Measurements from ENCODE around the gene HECW1.

GRCh38 chr7:43274752-43275151, 162.3 kb downstream of the HECW1 start:
- TF ChIP-seq CTCF (IDR thresholded peaks at IDR 0.05): no peak
- TF ChIP-seq HDAC2 (IDR thresholded peaks at IDR 0.05): no peak
- TF ChIP-seq EP300 (IDR thresholded peaks at IDR 0.05): no peak
- TF ChIP-seq MYC (IDR thresholded peaks at IDR 0.05; ENCODE audit: borderline replicate concordance, low read length): no peak
- TF ChIP-seq CBX2 (IDR thresholded peaks at IDR 0.05; ENCODE audit: borderline replicate concordance, low read depth): no peak
- TF ChIP-seq RAD21 (conservative IDR thresholded peaks at IDR 0.05 in 1 of 2, IDR thresholded peaks at IDR 0.05 in 1 of 2): no peak
- no peak for TF ChIP-seq POLR2A (IDR thresholded peaks at IDR 0.05; ENCODE audit: low read length)
- no peak for TF ChIP-seq ELK1 (IDR thresholded peaks at IDR 0.05; ENCODE audit: low read depth, low read length)
